H1 (cell line): Measurements from ENCODE around the gene RPAP3. TPM values are rescaled to one million over a fixed set of nuclear protein-coding genes. Genes with fewer than 3 reads are reported as not detected.

Source experiments
- CTCF ChIA-PET: fragments of 300-600 bp; sonication (Branson Sonifier 250); formaldehyde crosslinking; loops from one replicate; lab custom pipeline; 2021; ENCODE audit not compliant: partially characterized antibody; lab: Charles Lee
- POLR2A ChIA-PET: fragments of 300-600 bp; sonication (Branson Sonifier 250); formaldehyde crosslinking; loops from one replicate; lab custom pipeline; 2021; ENCODE audit warnings: inconsistent platforms; ENCODE audit not compliant: partially characterized antibody; lab: Charles Lee
- DNase-seq, 2 experiments: peaks; one replicate each; pipeline versions ENCODE4 v3.0.0 to v3.0.0-alpha.2; 2010 to 2022; ENCODE audit warnings: low spot score in 2 of 2, low read depth in 1 of 2, mixed read lengths in 1 of 2
- FAIRE-seq: peaks from 2 replicates; lab custom pipeline; 2011; peaks lifted over from hg19 to GRCh38; lab: Jason Lieb, UNC
- H2AFZ ChIP-seq: 2 replicates; pipeline ENCODE4 v1.8.1; 2012; ENCODE audit warnings: low read length, inconsistent platforms
- H2AK5ac ChIP-seq: 2 replicates; pipeline ENCODE4 v1.6.1; 2013; ENCODE audit warnings: low read depth, low read length
- H2BK120ac ChIP-seq: replicated peaks from 2 replicates; pipeline ENCODE3; 2013; ENCODE audit warnings: low read depth, low read length, inconsistent platforms
- H2BK12ac ChIP-seq: 2 replicates; pipeline ENCODE4 v1.6.1; 2013; ENCODE audit warnings: low read depth, low read length
- H2BK15ac ChIP-seq: 2 replicates; pipeline ENCODE4 v1.6.1; 2013; ENCODE audit warnings: low read length
- H2BK20ac ChIP-seq: 2 replicates; pipeline ENCODE4 v1.6.1; 2013; ENCODE audit warnings: low read length
- H2BK5ac ChIP-seq: 2 replicates; pipeline ENCODE4 v1.6.1; 2013; ENCODE audit warnings: low read depth, low read length
- H3K14ac ChIP-seq: 2 replicates; pipeline ENCODE4 v1.6.1; 2013; ENCODE audit warnings: inconsistent platforms; ENCODE audit not compliant: insufficient read length
- H3K18ac ChIP-seq: 2 replicates; pipeline ENCODE4 v1.6.1; 2013; ENCODE audit warnings: low read length; ENCODE audit errors: extremely low read depth
- H3K23ac ChIP-seq: 2 replicates; pipeline ENCODE4 v1.6.1; 2013; ENCODE audit warnings: inconsistent platforms; ENCODE audit not compliant: insufficient read length
- H3K23me2 ChIP-seq: 2 replicates; pipeline ENCODE4 v1.6.1; 2013; ENCODE audit warnings: low read depth, low read length
- H3K27ac ChIP-seq: 2 replicates; pipeline ENCODE4 v1.6.1; 2011; ENCODE audit warnings: low read depth, low read length, inconsistent platforms
- H3K27me3 ChIP-seq, 4 experiments: replicated peaks in 1 of 4; 1 replicate in 1 of 4; 2 replicates in 3 of 4; pipeline versions ENCODE4 v1.6.1 to v1.8.1; 2011 to 2013; ENCODE audit warnings: low read length in 3 of 4, mild to moderate bottlenecking in 3 of 4, inconsistent platforms in 2 of 4, mixed read lengths in 2 of 4, moderate library complexity in 1 of 4; ENCODE audit not compliant: control insufficient read depth in 3 of 4, insufficient read depth in 3 of 4; ENCODE audit errors: extremely low read depth in 1 of 4
- H3K36me3 ChIP-seq, 4 experiments: 2 replicates each; pipeline versions ENCODE4 v1.6.1 to v1.8.1; 2011 to 2013; ENCODE audit warnings: mild to moderate bottlenecking in 4 of 4, low read length in 3 of 4, moderate library complexity in 2 of 4, control low read depth in 1 of 4, inconsistent platforms in 1 of 4; ENCODE audit not compliant: insufficient read depth in 4 of 4, control insufficient read depth in 2 of 4
- H3K4ac ChIP-seq: replicated peaks from 2 replicates; pipeline ENCODE3; 2013; ENCODE audit warnings: low read length, low read depth, mixed read lengths, inconsistent platforms; ENCODE audit not compliant: insufficient read length
- H3K4me1 ChIP-seq, 4 experiments: replicated peaks in 1 of 4; 1 replicate in 1 of 4; 2 replicates in 3 of 4; pipeline versions ENCODE4 v1.6.1 to v1.8.1; 2011 to 2013; ENCODE audit warnings: low read length in 3 of 4, inconsistent platforms in 2 of 4, mixed read lengths in 1 of 4; ENCODE audit not compliant: insufficient read depth in 4 of 4, control insufficient read depth in 3 of 4
- H3K4me2 ChIP-seq, 2 experiments: 2 replicates each; pipeline versions ENCODE4 v1.6.1 to v1.8.1; 2011 to 2013; ENCODE audit warnings: low read depth in 2 of 2, low read length in 2 of 2, control low read depth in 1 of 2, inconsistent platforms in 1 of 2, mild to moderate bottlenecking in 1 of 2; ENCODE audit not compliant: insufficient read depth in 1 of 2
- H3K4me3 ChIP-seq, 4 experiments: fragments of 200-600, 300-600 bp in 1 of 4; sonication (generic), shearing (Covaris generic), sonication (Bioruptor Twin) in 1 of 4; 2 replicates each; pipeline versions ENCODE4 v1.5.1 to v1.8.1; 2011 to 2016; ENCODE audit warnings: low read length in 4 of 4, low read depth in 3 of 4, control low read depth in 2 of 4, inconsistent platforms in 2 of 4, mild to moderate bottlenecking in 2 of 4, mixed read lengths in 1 of 4, moderate library complexity in 1 of 4; ENCODE audit not compliant: insufficient read depth in 2 of 4; ENCODE audit errors: extremely low read depth in 1 of 4
- H3K56ac ChIP-seq: replicated peaks from 2 replicates; pipeline ENCODE3; 2013; ENCODE audit warnings: low read depth, mild to moderate bottlenecking, mixed read lengths, low read length, inconsistent platforms; ENCODE audit not compliant: insufficient read length
- H3K79me1 ChIP-seq: 2 replicates; pipeline ENCODE4 v1.6.1; 2013; ENCODE audit warnings: low read depth, low read length, control low read depth
- H3K79me2 ChIP-seq, 2 experiments: 2 replicates each; pipeline versions ENCODE4 v1.6.1 to v1.8.1; 2012 to 2013; ENCODE audit warnings: low read length in 2 of 2, mild to moderate bottlenecking in 2 of 2, inconsistent platforms in 1 of 2; ENCODE audit not compliant: insufficient read depth in 2 of 2, control insufficient read depth in 1 of 2
- H3K9ac ChIP-seq, 4 experiments: replicated peaks in 1 of 4; 1 replicate in 1 of 4; 2 replicates in 3 of 4; pipeline versions ENCODE4 v1.6.1 to v1.8.1; 2011 to 2013; ENCODE audit warnings: low read depth in 3 of 4, low read length in 3 of 4, control low read depth in 2 of 4, mild to moderate bottlenecking in 2 of 4, moderate library complexity in 2 of 4, inconsistent platforms in 1 of 4; ENCODE audit errors: extremely low read depth in 1 of 4
- H3K9me3 ChIP-seq, 2 experiments: 2 replicates each; pipeline versions ENCODE4 v1.6.1 to v1.8.1; 2012 to 2013; ENCODE audit warnings: mild to moderate bottlenecking in 2 of 2, moderate library complexity in 2 of 2, control low read depth in 1 of 2, inconsistent platforms in 1 of 2, low read depth in 1 of 2, low read length in 1 of 2, mixed read lengths in 1 of 2; ENCODE audit not compliant: insufficient read depth in 2 of 2
- H4K20me1 ChIP-seq, 2 experiments: replicated peaks in 1 of 2; 2 replicates each; pipeline versions ENCODE3 to v1.8.1; 2011 to 2013; ENCODE audit warnings: inconsistent platforms in 2 of 2, low read length in 2 of 2, mild to moderate bottlenecking in 1 of 2; ENCODE audit not compliant: insufficient read depth in 2 of 2, control insufficient read depth in 1 of 2
- H4K5ac ChIP-seq: 2 replicates; pipeline ENCODE4 v1.6.1; 2013; ENCODE audit warnings: low read length, low read depth, mixed read lengths, inconsistent platforms; ENCODE audit not compliant: insufficient read length
- H4K8ac ChIP-seq: 2 replicates; pipeline ENCODE4 v1.8.0; 2013; ENCODE audit warnings: mild to moderate bottlenecking, moderate library complexity, low read length, inconsistent platforms; ENCODE audit not compliant: insufficient read depth; ENCODE audit errors: extremely low read depth
- H4K91ac ChIP-seq: replicated peaks from 2 replicates; pipeline ENCODE3; 2013; ENCODE audit warnings: low read length, mixed read lengths, inconsistent platforms; ENCODE audit not compliant: insufficient read length
- ASH2L ChIP-seq: fragments of 200-600, 300-600 bp; sonication (generic); IDR thresholded peaks from one replicate; pipeline ENCODE4 v1.7.1; 2017; ENCODE audit warnings: low read length
- EP300 ChIP-seq, 2 experiments: IDR thresholded peaks; 1 replicate in 1 of 2; 2 replicates in 1 of 2; pipeline ENCODE4 v1.6.1; 2011 to 2012; ENCODE audit warnings: low read depth in 2 of 2, low read length in 2 of 2, mild to moderate bottlenecking in 2 of 2, borderline replicate concordance in 1 of 2, inconsistent platforms in 1 of 2, moderate library complexity in 1 of 2
- HDAC6 ChIP-seq: IDR thresholded peaks from one replicate; pipeline ENCODE4 v1.7.1; 2012; ENCODE audit warnings: low read depth, mild to moderate bottlenecking, inconsistent platforms, low read length, moderate library complexity
- MAFK ChIP-seq: IDR thresholded peaks from 2 replicates; pipeline ENCODE4 v1.6.1; 2012; ENCODE audit warnings: low read depth, mild to moderate bottlenecking, improper control_type of control experiment, low read length
- RXRA ChIP-seq: IDR thresholded peaks from 2 replicates; pipeline ENCODE4 v1.6.1; 2011; ENCODE audit warnings: low read depth, mild to moderate bottlenecking, low read length, moderate library complexity; ENCODE audit not compliant: insufficient read depth
- SIX5 ChIP-seq: IDR thresholded peaks from 2 replicates; pipeline ENCODE4 v1.6.1; 2011; ENCODE audit warnings: mild to moderate bottlenecking, low read depth, low read length
- SP4 ChIP-seq: IDR thresholded peaks from 2 replicates; pipeline ENCODE4 v1.6.1; 2012; ENCODE audit warnings: low read length, inconsistent platforms
- WGBS, 2 experiments: shearing (Covaris generic) in 1 of 2; methylation state at CpG; one replicate each; pipeline versions ENCODE4 v1.1.6 to v1.1.7; 2013 to 2015; ENCODE audit warnings: low lambda C conversion rate in 2 of 2, mixed read lengths in 2 of 2, inconsistent platforms in 1 of 2, low coverage in 1 of 2, missing lambda C conversion rate in 1 of 2; ENCODE audit not compliant: insufficient replicate concordance in 2 of 2, insufficient coverage in 1 of 2, insufficient read length in 1 of 2; ENCODE audit errors: extremely low coverage in 1 of 2, missing lambda C conversion rate in 1 of 2; 5-methylcytosine and 5-hydroxymethylcytosine counted together
- polyA plus RNA-seq, 7 experiments: library from polyadenylated mRNA; depleted of rRNA in 3 of 7; stranded (reverse) in 5 of 7; unstranded in 2 of 7; fragments of >200 nt in 5 of 7; fragments of 200-250 nt in 2 of 7; gene quantifications; 1 replicate in 5 of 7; 2 replicates in 1 of 7; 4 replicates in 1 of 7; pipeline versions ENCODE4 v1.2.1 to v1.2.3, GENCODE V29; 2011 to 2013; ENCODE audit warnings: missing spikeins in 2 of 7, mixed read lengths in 2 of 7
- total RNA-seq: library from RNA; stranded (reverse); fragmentation: NEBNext Ultra II Directional; extraction: Animal tissue kit (Norgen Biotek cat#: 25700); gene quantifications from 2 replicates; pipeline ENCODE4 v1.2.1, GENCODE V29; 2021

The RPAP3 gene
- total and polyA plus RNA-seq, 2 of the 8 experiments (the other 6 are each of a cell fraction or from before 2014, with no cell fraction given): 6.4 to 60.5 TPM

- H3K4me1 ChIP-seq: no peaks in the 10 kb centered on the region
- no peaks in the 10 kb centered on the region for H4K20me1 ChIP-seq
- H3K36me3 ChIP-seq: no peaks in the 10 kb centered on the region
- no peak overlapping the region for H3K4me2 ChIP-seq
- TF ChIP-seq RXRA: no peak
- TF ChIP-seq EP300 (IDR thresholded peaks at IDR 0.05; ENCODE audit: borderline replicate concordance in 1 of 2, low read depth in 2 of 2, low read length in 2 of 2): no peak
- no peak for TF ChIP-seq SIX5
- TF ChIP-seq ASH2L: no peak
- no peak for TF ChIP-seq HDAC6
- no peak for TF ChIP-seq MAFK
- no peak for TF ChIP-seq SP4
- H2BK20ac ChIP-seq: no peak overlapping the region
- WGBS, 2 experiments: 85% methylated on average over 5 of the region's 5 CpGs; no CpG with 5 or more reads in 1 of the 2 experiments
- H2BK120ac ChIP-seq: no peak overlapping the region
- H3K23me2 ChIP-seq: no peaks in the 10 kb centered on the region
- no peak overlapping the region for H3K18ac ChIP-seq
- H3K23ac ChIP-seq: no peak overlapping the region
- FAIRE-seq (no peak), DNase-seq (no peak)
- no peak overlapping the region for H4K91ac ChIP-seq
- no peaks in the 10 kb centered on the region for H3K9me3 ChIP-seq
- H3K4ac ChIP-seq: no peak overlapping the region
- no peak overlapping the region for H4K5ac ChIP-seq
- H3K27ac ChIP-seq: no peak overlapping the region
- POLR2A ChIA-PET: interaction anchor here (1.1 to 2.6 kb wide), 3 partner anchors 10 to 28 kb away, joined by 3 to 10 read pairs (median 3); no protein-coding TSS in a partner anchor
- H2BK5ac ChIP-seq: no peak overlapping the region
- H2BK15ac ChIP-seq: no peak overlapping the region
- H2BK12ac ChIP-seq: no peak overlapping the region
- H3K27me3 ChIP-seq: no peaks in the 10 kb centered on the region
- H3K4me3 ChIP-seq: no peak overlapping the region
- H3K79me2 ChIP-seq: no peaks in the 10 kb centered on the region
- no peak overlapping the region for H2AFZ ChIP-seq
- H3K79me1 ChIP-seq: no peaks in the 10 kb centered on the region
- no peak overlapping the region for H3K14ac ChIP-seq
- H3K9ac ChIP-seq: no peak overlapping the region
- CTCF ChIA-PET: interaction anchor here (1.3 to 64.6 kb wide), 8 partner anchors 11 to 113 kb away, joined by 3 to 2442 read pairs (median 10); partner anchors contain the start of genes RAPGEF3 and SLC48A1
- no peak overlapping the region for H2AK5ac ChIP-seq
- H3K56ac ChIP-seq: no peak overlapping the region
- H4K8ac ChIP-seq: no peak overlapping the region
These were observed 20.1 kb upstream of the RPAP3 start for GRCh38 chr12:47725893-47726292.
